ENCODE measurements around the gene MAT1A.
"Not testable (repeated sequence)": the region's sequence is repeated elsewhere in the genome, so short reads cannot be mapped to it uniquely, and the experiment has no call there.

Gene MAT1A

GRCh38 chr10:80223031-80223419, 66.4 kb downstream of the MAT1A start:
- DNase-seq (ENCODE audit: low read depth) = not testable (repeated sequence)
